Smooth muscle cell (in vitro differentiated cells): ENCODE results near the gene PGP. TPM values are rescaled to one million over a fixed set of nuclear protein-coding genes. Genes with fewer than 3 reads are reported as not detected.

Experiments used
- DNase-seq: peaks from one replicate; lab custom pipeline; 2025; ENCODE audit not compliant: unreplicated experiment; lab: John Stamatoyannopoulos, UW
- H2AFZ ChIP-seq: fragments of 200-600 bp; sonication (generic); 2 replicates; pipeline ENCODE4 v1.6.0; 2016; ENCODE audit warnings: antibody characterized with exemption, low read depth, mild to moderate bottlenecking
- H3F3A ChIP-seq: fragments of 200-600 bp; sonication (generic); 2 replicates; pipeline ENCODE4 v1.6.0; 2017; ENCODE audit warnings: antibody characterized with exemption, low read depth
- H3K27ac ChIP-seq: fragments of 200-600 bp; sonication (generic); 2 replicates; pipeline ENCODE4 v1.5.1; 2016; ENCODE audit warnings: low read depth, mild to moderate bottlenecking
- H3K27me3 ChIP-seq: fragments of 200-600 bp; sonication (generic); 2 replicates; pipeline ENCODE4 v1.6.1; 2016; ENCODE audit warnings: low read depth, mild to moderate bottlenecking
- H3K36me3 ChIP-seq: fragments of 200-600 bp; sonication (generic); 2 replicates; pipeline ENCODE4 v1.5.1; 2016; ENCODE audit warnings: low read depth
- H3K4me1 ChIP-seq: fragments of 200-600 bp; sonication (generic); 2 replicates; pipeline ENCODE4 v1.5.1; 2016; ENCODE audit warnings: low read depth
- H3K4me2 ChIP-seq: fragments of 200-600 bp; sonication (generic); 2 replicates; pipeline ENCODE4 v1.6.0; 2016; ENCODE audit warnings: mild to moderate bottlenecking
- H3K4me3 ChIP-seq: fragments of 200-600 bp; sonication (generic); 2 replicates; pipeline ENCODE4 v1.5.1; 2016; ENCODE audit warnings: mild to moderate bottlenecking
- H3K79me2 ChIP-seq: fragments of 200-600 bp; sonication (generic); 2 replicates; pipeline ENCODE4 v1.6.0; 2016; ENCODE audit warnings: low read depth, mild to moderate bottlenecking
- H3K9ac ChIP-seq: fragments of 200-600 bp; sonication (generic); 2 replicates; pipeline ENCODE4 v1.6.0; 2016; ENCODE audit warnings: low read depth
- H3K9me3 ChIP-seq: fragments of 200-600 bp; sonication (generic); replicated peaks from 2 replicates; pipeline ENCODE4 v1.5.1; 2016; ENCODE audit warnings: low read depth
- H4K20me1 ChIP-seq: fragments of 200-600 bp; sonication (generic); 2 replicates; pipeline ENCODE4 v1.6.0; 2016; ENCODE audit warnings: low read depth
- WGBS: methylation state at CpG from one replicate; pipeline ENCODE4 v1.1.7; 2016; ENCODE audit warnings: low lambda C conversion rate; 5-methylcytosine and 5-hydroxymethylcytosine counted together
- polyA plus RNA-seq: library from polyadenylated mRNA; unstranded; fragments of >200 nt; fragmentation: Nextera tagmentation; extraction: Ambion mirVana; gene quantifications from 2 replicates; pipeline ENCODE4 v1.2.1, GENCODE V29; 2016
- total RNA-seq: library from RNA; depleted of rRNA; stranded (reverse); fragments of >200 nt; gene quantifications from 2 replicates; pipeline ENCODE4 v1.2.3, GENCODE V29; 2014
- TF ChIP-seq, protein P1 (sequence below): fragments of 200-600 bp; sonication (generic); IDR thresholded peaks from 2 replicates; pipeline ENCODE4 v1.5.1; 2017; ENCODE audit warnings: borderline replicate concordance, mild to moderate bottlenecking, antibody characterized with exemption; ENCODE audit not compliant: insufficient read depth, poor library complexity, severe bottlenecking

The PGP gene
- total and polyA plus RNA-seq, 2 experiments from 2014 or later = 21.6 to 30.1 TPM

DNA sequence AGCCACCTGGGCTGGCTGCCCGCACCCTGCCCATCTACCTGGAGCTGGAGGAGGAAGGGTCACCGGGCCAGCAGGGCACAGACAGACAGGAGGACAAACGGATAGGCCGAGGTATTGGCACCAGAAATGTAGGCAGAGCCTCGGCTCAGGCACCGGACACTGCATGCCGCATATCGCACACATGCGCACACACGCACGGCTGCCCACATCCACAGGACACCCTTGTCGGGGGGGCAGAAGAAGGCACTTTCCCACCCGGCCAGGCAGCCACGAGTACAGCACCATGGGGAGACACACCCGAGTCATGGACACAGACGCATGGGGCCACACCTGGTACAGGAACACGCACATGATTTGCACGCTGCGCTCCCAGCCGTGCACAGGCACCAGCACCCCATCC lies 32.7 kb downstream of the PGP start:
- Histone ChIP-seq H4K20me1 (no peaks in the 10 kb centered on the region), H3K9me3 (no peaks in the 10 kb centered on the region), H3K4me1 (no peaks in the 10 kb centered on the region), H3K36me3 (no peaks in the 10 kb centered on the region), H2AFZ (no peak overlapping the region), H3K4me3 (no peak overlapping the region), H3K27ac (no peak overlapping the region), H3K27me3 (no peaks in the 10 kb centered on the region), H3K4me2 (no peak overlapping the region), H3F3A (no peaks in the 10 kb centered on the region), H3K9ac (no peak overlapping the region), H3K79me2 (no peaks in the 10 kb centered on the region)
- WGBS = 94% methylated on average over 20 of the region's 20 CpGs
- DNase-seq = no peak
- TF ChIP-seq, protein P1, sequence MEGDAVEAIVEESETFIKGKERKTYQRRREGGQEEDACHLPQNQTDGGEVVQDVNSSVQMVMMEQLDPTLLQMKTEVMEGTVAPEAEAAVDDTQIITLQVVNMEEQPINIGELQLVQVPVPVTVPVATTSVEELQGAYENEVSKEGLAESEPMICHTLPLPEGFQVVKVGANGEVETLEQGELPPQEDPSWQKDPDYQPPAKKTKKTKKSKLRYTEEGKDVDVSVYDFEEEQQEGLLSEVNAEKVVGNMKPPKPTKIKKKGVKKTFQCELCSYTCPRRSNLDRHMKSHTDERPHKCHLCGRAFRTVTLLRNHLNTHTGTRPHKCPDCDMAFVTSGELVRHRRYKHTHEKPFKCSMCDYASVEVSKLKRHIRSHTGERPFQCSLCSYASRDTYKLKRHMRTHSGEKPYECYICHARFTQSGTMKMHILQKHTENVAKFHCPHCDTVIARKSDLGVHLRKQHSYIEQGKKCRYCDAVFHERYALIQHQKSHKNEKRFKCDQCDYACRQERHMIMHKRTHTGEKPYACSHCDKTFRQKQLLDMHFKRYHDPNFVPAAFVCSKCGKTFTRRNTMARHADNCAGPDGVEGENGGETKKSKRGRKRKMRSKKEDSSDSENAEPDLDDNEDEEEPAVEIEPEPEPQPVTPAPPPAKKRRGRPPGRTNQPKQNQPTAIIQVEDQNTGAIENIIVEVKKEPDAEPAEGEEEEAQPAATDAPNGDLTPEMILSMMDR = no peak

DNA sequence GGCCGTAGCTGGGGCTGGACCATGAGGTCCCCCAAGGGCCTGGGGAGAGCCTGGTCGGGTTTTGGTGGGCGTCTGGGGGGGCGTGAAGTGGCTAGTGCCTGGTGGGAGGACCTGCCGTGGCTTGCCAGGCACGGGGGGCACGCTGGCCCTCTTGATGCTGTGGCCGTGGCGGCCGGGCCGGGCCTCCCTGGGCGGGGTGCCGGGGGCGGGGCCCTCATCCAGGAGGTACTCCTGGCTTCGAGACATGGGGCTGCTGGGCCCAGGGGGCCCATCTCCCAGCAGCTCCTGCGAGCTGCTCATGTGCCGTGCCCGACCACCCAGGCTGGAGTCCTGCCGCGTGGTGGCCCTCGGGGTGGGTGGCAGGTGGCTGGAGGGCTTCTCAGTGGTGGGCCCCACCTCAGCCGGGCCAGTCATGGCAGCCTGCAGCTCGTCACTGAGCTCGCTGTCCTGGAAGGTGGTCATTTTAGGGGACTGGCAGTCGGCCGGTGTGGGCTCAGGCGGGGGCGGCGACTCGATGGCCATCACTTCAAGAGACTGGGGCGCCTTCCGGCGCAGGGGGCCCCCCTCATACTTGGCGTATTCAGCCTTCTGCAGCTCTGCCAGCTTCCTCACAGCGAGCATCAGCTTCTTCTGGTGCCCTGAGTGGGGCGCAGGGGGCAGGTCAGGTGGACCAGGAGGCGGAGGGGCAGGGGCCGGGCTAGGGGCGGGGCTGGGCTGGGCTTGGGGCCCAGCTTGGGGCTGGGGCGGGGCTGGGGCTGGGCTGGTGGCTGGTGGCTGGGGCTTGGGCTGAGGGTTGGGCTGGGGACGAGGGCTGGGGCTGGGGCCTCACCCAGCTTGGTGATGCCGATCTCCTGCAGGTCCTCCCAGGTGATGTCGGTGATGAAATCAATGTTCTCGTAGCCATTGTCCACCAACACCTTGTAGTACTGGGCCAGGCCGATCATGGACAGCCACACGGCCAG lies 33.4 kb downstream of the PGP start:
- no peaks in the 10 kb centered on the region for H3K9me3 ChIP-seq
- TF ChIP-seq, protein P1 = no peak

DNA sequence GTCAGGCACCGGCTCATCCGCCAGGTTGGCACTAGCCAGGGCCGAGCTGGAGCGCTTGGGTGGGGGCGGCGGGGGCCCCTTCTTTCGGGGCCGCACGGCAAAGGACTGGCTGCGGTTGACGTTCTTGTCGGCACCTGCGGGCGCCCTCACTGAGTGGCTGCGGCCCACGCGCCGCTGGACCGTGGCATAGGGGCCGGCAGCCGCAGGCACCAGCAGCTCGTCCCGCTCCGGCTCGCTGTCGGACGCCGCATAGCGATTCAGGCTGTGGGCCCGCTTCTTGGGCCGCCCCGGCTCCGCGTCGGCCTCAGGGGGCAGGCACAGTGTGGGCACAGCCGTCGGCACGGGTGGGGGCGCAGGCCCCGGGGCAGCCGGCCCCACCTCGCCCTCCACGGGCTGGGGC lies 34.2 kb downstream of the PGP start:
- Histone ChIP-seq H3K4me2 (no peak overlapping the region), H3K27me3 (no peaks in the 10 kb centered on the region), H4K20me1 (no peaks in the 10 kb centered on the region), H3K9ac (no peak overlapping the region), H2AFZ (no peak overlapping the region), H3K4me3 (no peak overlapping the region), H3K9me3 (no peaks in the 10 kb centered on the region), H3F3A (no peaks in the 10 kb centered on the region), H3K36me3 (no peaks in the 10 kb centered on the region), H3K4me1 (no peaks in the 10 kb centered on the region), H3K27ac (no peak overlapping the region), H3K79me2 (no peaks in the 10 kb centered on the region)
- no peak for DNase-seq
- TF ChIP-seq, protein P1 = no peak
- WGBS = 94% methylated on average over 18 of the region's 43 CpGs

More for the DNA sequence above, 33.4 kb downstream of the PGP start:
- Histone ChIP-seq H2AFZ (no peak overlapping the region), H3K27ac (no peak overlapping the region), H3K27me3 (no peaks in the 10 kb centered on the region), H3K4me2 (no peak overlapping the region), H3K4me3 (no peak overlapping the region), H3K9ac (no peak overlapping the region), H3F3A (no peaks in the 10 kb centered on the region), H3K4me1 (no peaks in the 10 kb centered on the region), H3K79me2 (no peaks in the 10 kb centered on the region), H3K36me3 (no peaks in the 10 kb centered on the region), H4K20me1 (no peaks in the 10 kb centered on the region)
- no peak for DNase-seq
- WGBS = 95% methylated on average over 33 of the region's 46 CpGs
